ENCODE results near the gene GNAI1. TPM values are rescaled to one million over a fixed set of nuclear protein-coding genes. Genes with fewer than 3 reads are reported as not detected.

The GNAI1 gene
- total RNA-seq, 2 donors from 2014 or later: 11.1 to 30.9 TPM

- no peak for ATAC-seq (ENCODE audit: insufficient number of reproducible peaks, low FRiP score, low read depth)
Measured at GRCh38 chr7:80263333-80263732, 128.7 kb downstream of the GNAI1 start.

DNA sequence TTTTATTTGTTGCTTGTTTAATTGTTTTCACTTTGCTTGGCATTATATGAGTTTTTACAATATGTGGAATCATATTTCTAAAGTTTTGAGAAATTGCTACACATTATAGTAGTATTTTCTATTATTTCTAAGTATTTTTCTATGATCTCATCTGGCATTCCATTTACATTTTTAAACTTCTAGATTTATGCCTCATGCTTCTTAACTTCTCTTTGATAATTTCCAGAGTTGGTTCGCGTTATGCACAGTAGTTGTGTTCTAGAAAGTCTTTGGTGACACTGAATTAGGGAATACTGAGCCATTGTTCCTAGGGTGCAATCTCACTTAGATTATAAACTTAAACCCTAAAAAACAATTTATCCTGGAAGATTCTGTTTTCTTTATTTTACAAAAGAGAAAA, 129.2 kb downstream of the GNAI1 start:
- no peak for ATAC-seq (ENCODE audit: insufficient number of reproducible peaks, low FRiP score, low read depth)
- H3K4me3 ChIP-seq: no peak overlapping the region
- H3K4me1 ChIP-seq (ENCODE audit: control insufficient read depth in 1 of 2, low read depth in 2 of 2): peaks cover 0 to 11% of the 10 kb centered on the region in 2 donors
- no peak overlapping the region for H3K27ac ChIP-seq
- H3K36me3 ChIP-seq: no peaks in the 10 kb centered on the region
- H3K9me3 ChIP-seq: no peaks in the 10 kb centered on the region
- TF ChIP-seq, protein P1, sequence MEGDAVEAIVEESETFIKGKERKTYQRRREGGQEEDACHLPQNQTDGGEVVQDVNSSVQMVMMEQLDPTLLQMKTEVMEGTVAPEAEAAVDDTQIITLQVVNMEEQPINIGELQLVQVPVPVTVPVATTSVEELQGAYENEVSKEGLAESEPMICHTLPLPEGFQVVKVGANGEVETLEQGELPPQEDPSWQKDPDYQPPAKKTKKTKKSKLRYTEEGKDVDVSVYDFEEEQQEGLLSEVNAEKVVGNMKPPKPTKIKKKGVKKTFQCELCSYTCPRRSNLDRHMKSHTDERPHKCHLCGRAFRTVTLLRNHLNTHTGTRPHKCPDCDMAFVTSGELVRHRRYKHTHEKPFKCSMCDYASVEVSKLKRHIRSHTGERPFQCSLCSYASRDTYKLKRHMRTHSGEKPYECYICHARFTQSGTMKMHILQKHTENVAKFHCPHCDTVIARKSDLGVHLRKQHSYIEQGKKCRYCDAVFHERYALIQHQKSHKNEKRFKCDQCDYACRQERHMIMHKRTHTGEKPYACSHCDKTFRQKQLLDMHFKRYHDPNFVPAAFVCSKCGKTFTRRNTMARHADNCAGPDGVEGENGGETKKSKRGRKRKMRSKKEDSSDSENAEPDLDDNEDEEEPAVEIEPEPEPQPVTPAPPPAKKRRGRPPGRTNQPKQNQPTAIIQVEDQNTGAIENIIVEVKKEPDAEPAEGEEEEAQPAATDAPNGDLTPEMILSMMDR (IDR thresholded peaks at IDR 0.05): no peak
- no peaks in the 10 kb centered on the region for H3K27me3 ChIP-seq (replicated peaks; ENCODE audit: insufficient read depth)
- DNase-seq (ENCODE audit: low spot score): no peak

More at GRCh38 chr7:80263333-80263732, 128.7 kb downstream of the GNAI1 start:
- peaks cover 0 to 11% of the 10 kb centered on the region in 2 donors for H3K4me1 ChIP-seq (ENCODE audit: control insufficient read depth in 1 of 2, low read depth in 2 of 2)
- no peak overlapping the region for H3K4me3 ChIP-seq
- H3K27ac ChIP-seq: no peak overlapping the region
- H3K36me3 ChIP-seq: no peaks in the 10 kb centered on the region
- H3K9me3 ChIP-seq: no peaks in the 10 kb centered on the region
- no peak for DNase-seq (ENCODE audit: low spot score)
- TF ChIP-seq, protein P1 (IDR thresholded peaks at IDR 0.05): no peak
- H3K27me3 ChIP-seq (replicated peaks; ENCODE audit: insufficient read depth): no peaks in the 10 kb centered on the region

GRCh38 chr7:80264769-80265495, 130.3 kb downstream of the GNAI1 start:
- DNase-seq (ENCODE audit: low spot score): no peak
- TF ChIP-seq, protein P1 (IDR thresholded peaks at IDR 0.05): no peak
- Histone ChIP-seq H3K27me3 (replicated peaks; ENCODE audit: insufficient read depth) (no peaks in the 10 kb centered on the region), H3K4me3 (no peak overlapping the region), H3K9me3 (no peaks in the 10 kb centered on the region), H3K36me3 (no peaks in the 10 kb centered on the region), H3K27ac (no peak overlapping the region), H3K4me1 (ENCODE audit: control insufficient read depth in 1 of 2, low read depth in 2 of 2) (peaks cover 0 to 11% of the 10 kb centered on the region in 2 donors)
- ATAC-seq (ENCODE audit: insufficient number of reproducible peaks, low FRiP score, low read depth): no peak

DNA sequence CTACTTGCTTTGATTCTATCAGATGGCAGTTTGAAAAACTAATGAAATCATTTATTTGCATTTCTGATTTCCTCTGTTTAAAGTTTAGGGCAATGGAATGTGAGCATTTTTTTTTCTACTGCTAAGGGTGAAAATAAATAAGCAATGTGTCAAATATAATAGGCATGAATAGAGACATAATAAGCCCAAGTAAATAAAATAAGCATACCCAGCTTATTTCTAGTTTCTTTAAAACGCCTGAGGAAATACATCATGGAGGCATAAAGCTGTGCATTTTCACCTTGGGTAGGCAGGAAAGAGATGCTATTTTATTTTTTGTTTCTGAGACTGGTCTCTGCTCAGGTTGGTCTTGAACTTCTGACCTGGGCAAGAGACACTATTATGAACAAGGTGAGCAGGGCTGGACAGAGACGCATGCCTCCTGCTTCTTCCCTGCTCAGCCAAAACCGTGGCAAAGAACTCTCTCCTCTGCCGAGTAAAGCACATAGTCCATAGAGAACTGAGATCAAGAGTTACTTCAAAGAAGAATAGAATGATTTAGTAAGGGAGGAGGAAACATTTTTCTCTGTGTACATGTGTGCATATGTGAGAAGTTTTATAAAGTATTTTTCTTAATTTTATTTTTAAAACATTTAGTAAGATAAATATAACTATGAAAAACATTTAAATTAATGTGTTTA, 138.1 kb downstream of the GNAI1 start:
- TF ChIP-seq, protein P1 (IDR thresholded peaks at IDR 0.05): no peak
- Histone ChIP-seq H3K4me1 (ENCODE audit: control insufficient read depth in 1 of 2, low read depth in 2 of 2) (peaks cover 0 to 7% of the 10 kb centered on the region in 2 donors), H3K9me3 (no peaks in the 10 kb centered on the region), H3K36me3 (no peaks in the 10 kb centered on the region), H3K27me3 (replicated peaks; ENCODE audit: insufficient read depth) (no peaks in the 10 kb centered on the region), H3K4me3 (no peak overlapping the region), H3K27ac (no peak overlapping the region)
- no peak for ATAC-seq (ENCODE audit: insufficient number of reproducible peaks, low FRiP score, low read depth)
- no peak for DNase-seq (ENCODE audit: low spot score)

DNA sequence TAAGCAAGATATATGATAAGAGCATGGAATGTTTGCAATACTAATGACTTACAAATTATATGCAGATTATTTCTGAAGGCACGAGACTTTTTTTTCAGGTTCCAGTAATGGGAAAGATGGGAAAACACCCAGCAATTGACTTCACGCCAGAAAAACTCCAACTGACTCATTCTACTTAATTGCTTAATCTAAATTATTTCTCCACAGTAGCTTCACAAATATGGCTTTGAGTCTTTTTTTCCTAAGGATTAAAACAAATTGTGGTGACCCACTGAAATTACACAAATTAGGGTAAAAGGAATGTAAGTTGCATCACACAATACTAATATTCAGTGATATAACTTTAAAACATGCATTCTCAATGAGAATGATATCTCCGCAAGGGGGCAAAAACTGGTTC, 138.7 kb downstream of the GNAI1 start:
- DNase-seq (ENCODE audit: low spot score) (no peak), ATAC-seq (ENCODE audit: insufficient number of reproducible peaks, low FRiP score, low read depth) (no peak)
- TF ChIP-seq, protein P1 (IDR thresholded peaks at IDR 0.05): no peak
- Histone ChIP-seq H3K36me3 (no peaks in the 10 kb centered on the region), H3K27me3 (replicated peaks; ENCODE audit: insufficient read depth) (no peaks in the 10 kb centered on the region), H3K27ac (no peak overlapping the region), H3K9me3 (no peaks in the 10 kb centered on the region), H3K4me1 (ENCODE audit: control insufficient read depth in 1 of 2, low read depth in 2 of 2) (peaks cover 4 to 12% of the 10 kb centered on the region in 2 donors), H3K4me3 (no peak overlapping the region)
